HEK293 (cell line): Measurements from ENCODE around the gene ZSWIM1.
A peak's percentile ranks its signal among the peaks of the same experiment; 100 is the strongest.

Experiments
- BCL11B ChIP-seq: fragments of 450-650 bp; formaldehyde crosslinking; IDR thresholded peaks from 2 replicates; pipeline ENCODE4 v1.5.1; 2016; ENCODE audit warnings: low read depth, missing biosample characterization, missing genetic modification characterization
- IKZF3 ChIP-seq: fragments of 450-650 bp; IDR thresholded peaks from 2 replicates; pipeline ENCODE4 v1.5.0; 2018; ENCODE audit warnings: missing biosample characterization, mild to moderate bottlenecking, missing genetic modification characterization, moderate library complexity
- MYNN ChIP-seq: fragments of 450-650 bp; formaldehyde crosslinking; IDR thresholded peaks from 2 replicates; pipeline ENCODE4 v1.5.1; 2016; ENCODE audit warnings: missing biosample characterization, missing genetic modification characterization, borderline replicate concordance
- PRDM10 ChIP-seq: fragments of 450-650 bp; formaldehyde crosslinking; IDR thresholded peaks from 2 replicates; pipeline ENCODE4 v1.5.1; 2016; ENCODE audit warnings: missing biosample characterization, missing genetic modification characterization
- SETDB1 ChIP-seq: IDR thresholded peaks from one replicate; pipeline ENCODE4 v1.6.1; 2017; ENCODE audit warnings: mild to moderate bottlenecking, low read length, moderate library complexity, mixed read lengths; ENCODE audit not compliant: insufficient read length
- SP2 ChIP-seq: fragments of 450-650 bp; formaldehyde crosslinking; IDR thresholded peaks from 2 replicates; pipeline ENCODE4 v1.5.1; 2016; ENCODE audit warnings: missing biosample characterization, missing genetic modification characterization
- WT1 ChIP-seq: fragments of 450-650 bp; formaldehyde crosslinking; IDR thresholded peaks from 2 replicates; pipeline ENCODE4 v1.5.1; 2016; ENCODE audit warnings: missing biosample characterization, missing genetic modification characterization
- ZBTB10 ChIP-seq: fragments of 450-650 bp; formaldehyde crosslinking; IDR thresholded peaks from 2 replicates; pipeline ENCODE4 v1.5.1; 2016; ENCODE audit warnings: missing biosample characterization, missing genetic modification characterization
- ZBTB44 ChIP-seq: fragments of 450-650 bp; IDR thresholded peaks from 2 replicates; pipeline ENCODE4 v1.5.1; 2018; ENCODE audit warnings: missing biosample characterization, mild to moderate bottlenecking, missing genetic modification characterization
- ZBTB49 ChIP-seq: fragments of 450-650 bp; formaldehyde crosslinking; IDR thresholded peaks from 2 replicates; pipeline ENCODE4 v1.5.1; 2016; ENCODE audit warnings: missing biosample characterization, missing genetic modification characterization, low read depth
- ZBTB7A ChIP-seq: fragments of 450-650 bp; formaldehyde crosslinking; IDR thresholded peaks from 2 replicates; pipeline ENCODE4 v1.5.1; 2016; ENCODE audit warnings: low read depth, missing biosample characterization, missing genetic modification characterization
- ZNF132 ChIP-seq: fragments of 450-650 bp; formaldehyde crosslinking; IDR thresholded peaks from 2 replicates; pipeline ENCODE4 v1.5.1; 2017; ENCODE audit warnings: missing biosample characterization, missing genetic modification characterization, borderline replicate concordance
- ZNF140 ChIP-seq: fragments of 450-650 bp; formaldehyde crosslinking; IDR thresholded peaks from 2 replicates; pipeline ENCODE4 v1.5.1; 2016; ENCODE audit warnings: missing biosample characterization, missing genetic modification characterization
- ZNF16 ChIP-seq: fragments of 450-650 bp; formaldehyde crosslinking; IDR thresholded peaks from 2 replicates; pipeline ENCODE4 v1.5.1; 2016; ENCODE audit warnings: low read depth, missing biosample characterization, missing genetic modification characterization
- ZNF174 ChIP-seq: fragments of 450-650 bp; formaldehyde crosslinking; IDR thresholded peaks from 2 replicates; pipeline ENCODE4 v1.5.0; 2017; ENCODE audit warnings: missing biosample characterization, mild to moderate bottlenecking, missing genetic modification characterization
- ZNF2 ChIP-seq: fragments of 450-650 bp; formaldehyde crosslinking; IDR thresholded peaks from 2 replicates; pipeline ENCODE4 v1.5.1; 2016; ENCODE audit warnings: missing biosample characterization, missing genetic modification characterization
- ZNF221 ChIP-seq: fragments of 450-650 bp; formaldehyde crosslinking; IDR thresholded peaks from 2 replicates; pipeline ENCODE4 v1.5.1; 2017; ENCODE audit warnings: missing biosample characterization, missing genetic modification characterization, borderline replicate concordance
- ZNF274 ChIP-seq, 2 experiments: fragments of 200-500 bp in 1 of 2; fragments of 450-650 bp in 1 of 2; sonication (Bioruptor generic) in 1 of 2; formaldehyde crosslinking in 1 of 2; IDR thresholded peaks; 2 replicates each; pipeline versions ENCODE4 v1.5.1 to v1.6.1; 2014 to 2016; ENCODE audit warnings: borderline replicate concordance in 1 of 2, inconsistent platforms in 1 of 2, low read length in 1 of 2, missing biosample characterization in 1 of 2, missing genetic modification characterization in 1 of 2
- ZNF350 ChIP-seq: fragments of 450-650 bp; formaldehyde crosslinking; IDR thresholded peaks from 2 replicates; pipeline ENCODE4 v1.5.0; 2017; ENCODE audit warnings: missing biosample characterization, mild to moderate bottlenecking, missing genetic modification characterization
- ZNF521 ChIP-seq: fragments of 450-650 bp; formaldehyde crosslinking; IDR thresholded peaks from 2 replicates; pipeline ENCODE4 v1.5.1; 2017; ENCODE audit warnings: missing biosample characterization, mild to moderate bottlenecking, missing genetic modification characterization
- ZNF548 ChIP-seq: fragments of 450-650 bp; formaldehyde crosslinking; IDR thresholded peaks from 2 replicates; pipeline ENCODE4 v1.5.1; 2016; ENCODE audit warnings: missing biosample characterization, missing genetic modification characterization
- ZNF623 ChIP-seq: fragments of 450-650 bp; formaldehyde crosslinking; IDR thresholded peaks from 2 replicates; pipeline ENCODE4 v1.5.1; 2016; ENCODE audit warnings: missing biosample characterization, missing genetic modification characterization
- ZNF624 ChIP-seq: fragments of 450-650 bp; formaldehyde crosslinking; IDR thresholded peaks from 2 replicates; pipeline ENCODE4 v1.5.1; 2017; ENCODE audit warnings: missing biosample characterization, missing genetic modification characterization
- ZNF707 ChIP-seq: fragments of 450-650 bp; formaldehyde crosslinking; IDR thresholded peaks from 2 replicates; pipeline ENCODE4 v1.5.1; 2016; ENCODE audit warnings: missing biosample characterization, missing genetic modification characterization
- ZNF837 ChIP-seq: fragments of 450-650 bp; formaldehyde crosslinking; IDR thresholded peaks from 2 replicates; pipeline ENCODE4 v1.5.1; 2016; ENCODE audit warnings: missing biosample characterization, missing genetic modification characterization
- ZSCAN18 ChIP-seq: fragments of 450-650 bp; formaldehyde crosslinking; IDR thresholded peaks from 2 replicates; pipeline ENCODE4 v1.5.1; 2016; ENCODE audit warnings: missing biosample characterization, missing genetic modification characterization

ZSWIM1 gene

GRCh38 chr20:45857114-45857881 lies 23.7 kb upstream of the ZSWIM1 start, which contains the start of the genes ACOT8 and ZSWIM3 (continued):
- TF ChIP-seq ZNF221 (tag by site-specific recombination) (no peak), ZBTB49 (tag by site-specific recombination) (no peak), ZNF707 (tag by site-specific recombination) (no peak), ZBTB10 (no peak), ZNF350 (tag by site-specific recombination) (no peak), ZNF837 (tag by site-specific recombination) (no peak), BCL11B (tag by site-specific recombination) (0 out of 2 replicates have a peak, but pooled peaks have one; percentile 57), ZNF624 (no peak), ZNF140 (tag by site-specific recombination) (no peak), WT1 (tag by site-specific recombination) (0 out of 2 replicates have a peak, but pooled peaks have one; percentile 48), IKZF3 (no peak), ZBTB44 (tag by site-specific recombination) (0 out of 2 replicates have a peak, but pooled peaks have one; percentile 2), ZNF521 (tag by site-specific recombination) (no peak), PRDM10 (peak; percentile 70), SP2 (tag by site-specific recombination) (peak; percentile 98), ZNF132 (tag by site-specific recombination) (no peak), ZNF174 (tag by site-specific recombination) (no peak), SETDB1 (no peak), ZNF623 (tag by site-specific recombination) (no peak), MYNN (no peak), ZNF548 (no peak), ZBTB7A (tag by site-specific recombination) (peak; percentile 39), ZNF16 (tag by site-specific recombination) (no peak), ZNF2 (tag by site-specific recombination) (peak; percentile 66; the same call in 1 of the 2 replicates), ZSCAN18 (tag by site-specific recombination) (no peak), ZNF274 (IDR thresholded peaks at IDR 0.05; ENCODE audit: low read length) (no peak), ZNF274 (tag by site-specific recombination; IDR thresholded peaks at IDR 0.05; ENCODE audit: borderline replicate concordance) (no peak)
